AG04450 (cell line): ENCODE data around the gene ADAMTSL2. TPM values are rescaled to one million over a fixed set of nuclear protein-coding genes. Genes with fewer than 3 reads are reported as not detected.

Source experiments
- CTCF ChIA-PET: fragments of 300-600, 350-600 bp; formaldehyde crosslinking; extraction: SDS; loops from one replicate; lab custom pipeline; 2022; ENCODE audit warnings: antibody characterized with exemption, inconsistent platforms; lab: Charles Lee
- POLR2A ChIA-PET: fragments of 350-600 bp; formaldehyde crosslinking; extraction: SDS; loops from one replicate; lab custom pipeline; 2021; ENCODE audit warnings: antibody characterized with exemption, inconsistent platforms; lab: Yijun Ruan, JAX
- DNase-seq: peaks from one replicate; pipeline ENCODE4 v3.0.0-alpha.2; 2011; ENCODE audit warnings: low read depth, low spot score
- H3K27ac ChIP-seq: one replicate; pipeline ENCODE4 v1.5.1; 2012; ENCODE audit warnings: low read depth, low read length, control low read depth
- H3K27me3 ChIP-seq: one replicate; pipeline ENCODE4 v1.6.0; 2012; ENCODE audit warnings: low read length; ENCODE audit not compliant: control insufficient read depth, insufficient read depth
- H3K4me3 ChIP-seq: 2 replicates; pipeline ENCODE4 v1.5.1; 2011; ENCODE audit warnings: mild to moderate bottlenecking, low read depth, low read length, control low read depth
- H3K9me3 ChIP-seq: 2 replicates; pipeline ENCODE4 v1.5.1; 2012; ENCODE audit warnings: low read length; ENCODE audit not compliant: control insufficient read depth, insufficient read depth
- CTCF ChIP-seq: IDR thresholded peaks from 2 replicates; pipeline ENCODE4 v1.5.1; 2011; ENCODE audit warnings: low read depth, low read length, control low read depth, inconsistent platforms
- polyA plus RNA-seq: library from polyadenylated mRNA; depleted of rRNA; stranded (reverse); fragments of >200 nt; gene quantifications from 2 replicates; pipeline ENCODE4 v1.2.3, GENCODE V29; 2011

The ADAMTSL2 gene
- polyA plus RNA-seq, 1 experiment: not detected

GRCh38 chr9:133515240-133515610, 19.3 kb upstream of the ADAMTSL2 start:
- Histone ChIP-seq H3K27ac (no peak overlapping the region), H3K27me3 (peaks cover 45% of the 10 kb centered on the region), H3K4me3 (no peak overlapping the region), H3K9me3 (peaks cover 16% of the 10 kb centered on the region; the same call in 1 of the 2 replicates)
- POLR2A ChIA-PET: no interaction called here
- DNase-seq: no peak
- TF ChIP-seq CTCF: no peak
- CTCF ChIA-PET: no interaction called here

GRCh38 chr9:133515615-133516255, 18.8 kb upstream of the ADAMTSL2 start:
- Histone ChIP-seq H3K27ac (no peak overlapping the region), H3K27me3 (peaks cover 45% of the 10 kb centered on the region), H3K9me3 (peaks cover 16% of the 10 kb centered on the region; the same call in 1 of the 2 replicates), H3K4me3 (no peak overlapping the region)
- ChIA-PET CTCF (no interaction called here), POLR2A (no interaction called here)
- no peak for TF ChIP-seq CTCF
- no peak for DNase-seq

- ChIA-PET CTCF (no interaction called here), POLR2A (no interaction called here)
- Histone ChIP-seq H3K27ac (no peak overlapping the region), H3K4me3 (no peak overlapping the region), H3K27me3 (peaks cover 49% of the 10 kb centered on the region), H3K9me3 (peaks cover 10% of the 10 kb centered on the region; the same call in 1 of the 2 replicates)
- no peak for TF ChIP-seq CTCF
- no peak for DNase-seq
Observed at GRCh38 chr9:133516256-133516960, 18.1 kb upstream of the ADAMTSL2 start.

GRCh38 chr9:133516961-133517350, 17.5 kb upstream of the ADAMTSL2 start:
- H3K27me3 ChIP-seq: peaks cover 54% of the 10 kb centered on the region
- TF ChIP-seq CTCF: no peak
- CTCF ChIA-PET: interaction anchor here (0.5 kb wide), 1 partner anchor 414 kb away, joined by 3 read pairs; no protein-coding TSS in a partner anchor
- H3K9me3 ChIP-seq: peaks cover 5% of the 10 kb centered on the region; the same call in 1 of the 2 replicates
- POLR2A ChIA-PET: no interaction called here
- DNase-seq: no peak
- H3K27ac ChIP-seq: no peak overlapping the region
- H3K4me3 ChIP-seq: no peak overlapping the region

GRCh38 chr9:133517711-133518110, 16.8 kb upstream of the ADAMTSL2 start:
- CTCF ChIA-PET: interaction anchor here (0.5 kb wide), 1 partner anchor 24 kb away, joined by 3 read pairs; no protein-coding TSS in a partner anchor
- Histone ChIP-seq H3K9me3 (peaks cover 3% of the 10 kb centered on the region; the same call in 1 of the 2 replicates), H3K4me3 (no peak overlapping the region), H3K27me3 (peaks cover 54% of the 10 kb centered on the region), H3K27ac (no peak overlapping the region)
- TF ChIP-seq CTCF: no peak
- no peak for DNase-seq
- POLR2A ChIA-PET: no interaction called here
